PC-3 (cell line): Measurements from ENCODE around the gene SLC34A3.

ENCODE experiments used
- CTCF ChIP-seq: fragments of 300-600 bp; sonication (generic); conservative IDR thresholded peaks from 2 replicates; pipeline ENCODE4 v1.5.1; 2017; ENCODE audit warnings: antibody characterized with exemption, low read depth, mild to moderate bottlenecking, low read length
- EZH2phosphoT487 ChIP-seq: fragments of 300-600 bp; sonication (generic); IDR thresholded peaks from 2 replicates; pipeline ENCODE4 v1.6.1; 2018; ENCODE audit warnings: mild to moderate bottlenecking, antibody characterized with exemption, low read length, borderline replicate concordance

- TF ChIP-seq EZH2phosphoT487 (no peak), CTCF (no peak)
Measured at GRCh38 chr9:137250329-137251193, 19.9 kb downstream of the SLC34A3 start.
